Measurements from ENCODE around the gene AGO4. TPM values are rescaled to one million over a fixed set of nuclear protein-coding genes. Genes with fewer than 3 reads are reported as not detected.

Gene AGO4
- total RNA-seq, 1 donor from 2014 or later = 14.0 TPM

GRCh38 chr1:35847935-35848565, 40.2 kb downstream of the AGO4 start:
- no peak for TF ChIP-seq CTCF (IDR thresholded peaks at IDR 0.05; ENCODE audit: insufficient read depth, low read length, severe bottlenecking)
- DNase-seq (ENCODE audit: low read depth) (no peak), FAIRE-seq (no peak)
- H3K4me3 ChIP-seq (ENCODE audit: low read depth, low read length) = no peak overlapping the region
- no peaks in the 10 kb centered on the region for H3K27me3 ChIP-seq (ENCODE audit: control insufficient read depth, insufficient read depth, low read length)
- H3K36me3 ChIP-seq (ENCODE audit: control insufficient read depth, insufficient read depth, low read length) = peaks cover 2% of the 10 kb centered on the region

- DNase-seq (ENCODE audit: low read depth) (no peak), FAIRE-seq (no peak)
- Histone ChIP-seq H3K36me3 (ENCODE audit: control insufficient read depth, insufficient read depth, low read length) (peaks cover 2% of the 10 kb centered on the region), H3K27me3 (ENCODE audit: control insufficient read depth, insufficient read depth, low read length) (no peaks in the 10 kb centered on the region), H3K4me3 (ENCODE audit: low read depth, low read length) (no peak overlapping the region)
- TF ChIP-seq CTCF (IDR thresholded peaks at IDR 0.05; ENCODE audit: insufficient read depth, low read length, severe bottlenecking) = no peak
Observed at GRCh38 chr1:35850051-35850450, 42.2 kb downstream of the AGO4 start.

GRCh38 chr1:35850716-35851115, 42.9 kb downstream of the AGO4 start:
- Histone ChIP-seq H3K4me3 (ENCODE audit: low read depth, low read length) (no peak overlapping the region), H3K36me3 (ENCODE audit: control insufficient read depth, insufficient read depth, low read length) (peaks cover 2% of the 10 kb centered on the region), H3K27me3 (ENCODE audit: control insufficient read depth, insufficient read depth, low read length) (no peaks in the 10 kb centered on the region)
- TF ChIP-seq CTCF (IDR thresholded peaks at IDR 0.05; ENCODE audit: insufficient read depth, low read length, severe bottlenecking) = no peak
- DNase-seq (ENCODE audit: low read depth) (no peak), FAIRE-seq (no peak)

- no peaks in the 10 kb centered on the region for H3K27me3 ChIP-seq (ENCODE audit: control insufficient read depth, insufficient read depth, low read length)
- TF ChIP-seq CTCF (IDR thresholded peaks at IDR 0.05; ENCODE audit: insufficient read depth, low read length, severe bottlenecking) = no peak
- H3K4me3 ChIP-seq (ENCODE audit: low read depth, low read length) = no peak overlapping the region
- FAIRE-seq = no peak
- peaks cover 2% of the 10 kb centered on the region for H3K36me3 ChIP-seq (ENCODE audit: control insufficient read depth, insufficient read depth, low read length)
- DNase-seq (ENCODE audit: low read depth) = no peak
Observed at GRCh38 chr1:35851132-35851869, 43.5 kb downstream of the AGO4 start.

GRCh38 chr1:35852241-35852640, 44.4 kb downstream of the AGO4 start:
- no peak for DNase-seq (ENCODE audit: low read depth)

More at GRCh38 chr1:35852241-35852640, 44.4 kb downstream of the AGO4 start:
- Histone ChIP-seq H3K27me3 (ENCODE audit: control insufficient read depth, insufficient read depth, low read length) (no peaks in the 10 kb centered on the region), H3K4me3 (ENCODE audit: low read depth, low read length) (no peak overlapping the region), H3K36me3 (ENCODE audit: control insufficient read depth, insufficient read depth, low read length) (peaks cover 2% of the 10 kb centered on the region)
- no peak for FAIRE-seq
- TF ChIP-seq CTCF (IDR thresholded peaks at IDR 0.05; ENCODE audit: insufficient read depth, low read length, severe bottlenecking) = no peak
